Hematopoietic multipotent progenitor cell treated with erythropoietin and hydrocortisone succinate and interleukin-3 and kit ligand, for 6 days (in vitro differentiated cells): ENCODE data around the gene IDH3A.

ENCODE experiments used
- DNase-seq: peaks from one replicate; pipeline ENCODE4 v3.0.0-alpha.2; 2015

IDH3A gene

DNA sequence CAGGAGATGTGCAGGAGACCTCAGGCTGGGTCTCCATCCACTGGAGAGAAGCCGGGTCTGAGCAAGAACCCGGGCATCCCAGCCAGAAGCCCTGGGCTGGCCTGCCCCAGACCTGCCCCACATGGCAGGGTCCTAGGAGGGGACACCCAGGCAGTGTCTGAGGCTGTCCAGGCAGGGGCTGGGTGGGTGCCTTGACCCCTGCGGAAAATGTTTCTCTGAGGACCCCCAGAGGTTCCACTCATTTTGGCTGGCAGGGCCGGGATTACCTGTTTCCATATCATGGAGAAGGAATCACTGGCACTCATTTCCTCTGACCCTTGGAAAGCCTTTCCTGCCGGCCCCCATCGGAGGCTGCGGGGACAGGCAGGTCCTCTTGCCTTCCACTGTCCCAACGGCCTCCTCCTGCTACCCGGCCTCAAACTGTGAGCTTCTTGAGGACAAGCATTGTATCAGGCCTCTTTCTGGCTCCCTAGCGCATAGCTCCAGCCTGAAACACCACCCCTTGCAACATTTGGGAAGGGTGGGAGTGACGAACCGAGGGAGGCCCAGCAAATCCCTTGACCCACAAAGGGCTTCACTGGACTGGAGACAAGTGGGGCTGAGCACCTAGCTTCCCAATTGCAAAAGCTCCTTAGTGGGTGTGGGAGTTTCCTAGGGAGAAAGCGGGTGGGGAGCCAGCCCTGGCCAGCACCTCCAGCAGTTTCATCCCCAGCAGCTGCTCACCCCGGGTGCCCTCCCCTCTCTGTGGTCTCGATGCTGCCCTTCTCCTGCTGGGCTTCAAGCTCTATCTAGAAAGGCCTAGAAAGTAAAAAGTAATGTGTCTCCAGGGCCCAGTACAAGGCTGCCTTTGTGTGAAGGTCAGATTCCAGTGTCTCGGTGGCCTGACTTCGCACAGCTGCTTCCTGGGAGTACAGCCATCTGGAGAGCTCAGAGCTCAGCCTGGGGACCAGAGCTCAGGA, 55.5 kb downstream of the IDH3A start:
- DNase-seq = no peak

DNA sequence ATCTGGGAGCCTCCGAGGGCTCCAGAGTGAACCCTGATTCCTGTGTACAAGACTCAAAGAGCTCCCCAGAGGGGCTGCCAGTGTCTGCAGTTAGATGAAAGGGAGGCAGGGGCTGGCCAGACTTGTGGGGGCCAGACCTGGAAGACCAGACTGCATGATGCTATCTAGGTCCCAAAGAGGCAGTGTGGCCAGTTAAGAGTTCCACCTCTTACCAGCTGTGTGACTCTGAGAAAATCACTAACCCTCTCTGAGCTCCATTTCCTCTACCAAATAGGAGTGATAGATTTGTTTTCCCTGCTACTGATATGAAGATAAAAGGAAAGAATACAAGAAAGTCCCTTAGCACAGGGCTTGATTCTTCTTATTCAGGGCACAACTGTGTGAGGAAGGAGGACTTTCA, 56.2 kb downstream of the IDH3A start:
- no peak for DNase-seq

DNA sequence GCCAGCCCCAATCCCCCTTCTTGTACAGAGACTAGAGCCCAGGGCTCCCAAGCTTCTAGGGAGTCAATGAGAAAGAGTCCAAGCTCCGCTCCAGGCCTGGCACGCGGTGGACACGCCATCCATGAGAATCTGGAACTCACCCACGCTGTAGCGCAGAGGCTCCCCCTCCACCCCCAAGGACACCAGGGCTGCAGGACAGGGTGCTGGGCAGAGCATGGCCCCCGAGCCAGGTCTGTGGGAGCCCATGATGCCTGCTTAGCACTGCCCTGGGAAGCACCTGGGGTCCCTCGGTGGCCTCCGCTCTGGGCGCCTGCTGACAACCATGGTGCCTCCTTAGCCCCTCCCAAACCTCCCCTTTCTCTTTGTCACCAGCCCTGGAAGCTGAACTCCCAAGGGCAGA, 56.7 kb downstream of the IDH3A start:
- no peak for DNase-seq

DNA sequence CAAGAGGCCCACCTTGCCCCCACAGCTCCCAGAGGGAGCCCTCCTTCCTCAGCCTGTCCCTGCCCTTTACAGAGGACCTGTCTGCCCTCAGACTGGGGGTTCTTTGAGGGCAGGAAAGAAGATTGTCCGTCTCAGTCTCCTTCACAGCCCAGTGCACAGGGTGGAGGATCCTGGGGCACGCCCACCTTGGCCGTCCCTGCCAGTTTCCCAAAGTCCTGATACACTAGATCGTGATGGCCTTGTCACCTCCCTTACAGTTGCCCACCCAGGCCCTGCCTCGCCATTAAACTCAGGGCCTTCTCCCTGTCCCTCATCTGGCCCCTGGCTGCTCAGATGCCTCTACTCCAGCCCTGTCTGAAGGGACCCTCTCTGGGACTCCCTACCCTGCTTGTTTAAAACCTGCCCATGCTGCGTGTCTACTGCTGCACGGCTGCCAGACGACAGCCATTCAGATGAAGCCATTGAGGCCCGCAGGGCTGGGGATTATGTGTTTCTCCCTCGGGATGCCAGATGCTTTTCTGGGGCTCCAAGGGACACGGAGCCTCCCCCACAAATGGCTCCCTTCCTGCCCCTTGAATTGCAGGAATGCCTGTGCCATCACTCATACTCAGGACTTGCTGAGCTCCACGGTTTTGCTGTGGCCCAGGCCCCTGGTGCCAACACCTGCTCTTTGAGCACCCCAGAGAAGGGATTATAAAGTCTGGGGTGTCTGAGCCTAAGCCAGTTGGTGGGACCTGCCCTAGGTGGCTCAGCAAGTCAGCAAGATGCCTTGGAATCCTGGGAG, 57.4 kb downstream of the IDH3A start:
- DNase-seq = no peak

DNA sequence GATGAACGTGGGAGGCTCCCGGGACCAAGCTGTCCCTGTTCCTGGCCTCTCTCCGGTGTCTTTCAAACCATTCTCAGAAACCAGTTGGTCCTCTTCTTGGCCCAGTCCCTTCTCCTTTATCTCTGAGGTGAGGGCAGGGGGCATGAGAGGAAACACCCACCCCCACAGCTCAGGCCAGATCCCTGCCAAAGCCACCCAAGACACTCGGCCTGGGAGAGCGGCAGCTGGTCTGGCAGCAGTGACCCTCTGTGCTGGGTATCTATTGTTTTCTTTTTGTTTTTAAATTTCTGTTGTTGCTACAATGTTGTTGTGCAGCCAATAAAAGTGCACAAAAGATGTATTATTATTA, 57.9 kb downstream of the IDH3A start:
- no peak for DNase-seq

DNA sequence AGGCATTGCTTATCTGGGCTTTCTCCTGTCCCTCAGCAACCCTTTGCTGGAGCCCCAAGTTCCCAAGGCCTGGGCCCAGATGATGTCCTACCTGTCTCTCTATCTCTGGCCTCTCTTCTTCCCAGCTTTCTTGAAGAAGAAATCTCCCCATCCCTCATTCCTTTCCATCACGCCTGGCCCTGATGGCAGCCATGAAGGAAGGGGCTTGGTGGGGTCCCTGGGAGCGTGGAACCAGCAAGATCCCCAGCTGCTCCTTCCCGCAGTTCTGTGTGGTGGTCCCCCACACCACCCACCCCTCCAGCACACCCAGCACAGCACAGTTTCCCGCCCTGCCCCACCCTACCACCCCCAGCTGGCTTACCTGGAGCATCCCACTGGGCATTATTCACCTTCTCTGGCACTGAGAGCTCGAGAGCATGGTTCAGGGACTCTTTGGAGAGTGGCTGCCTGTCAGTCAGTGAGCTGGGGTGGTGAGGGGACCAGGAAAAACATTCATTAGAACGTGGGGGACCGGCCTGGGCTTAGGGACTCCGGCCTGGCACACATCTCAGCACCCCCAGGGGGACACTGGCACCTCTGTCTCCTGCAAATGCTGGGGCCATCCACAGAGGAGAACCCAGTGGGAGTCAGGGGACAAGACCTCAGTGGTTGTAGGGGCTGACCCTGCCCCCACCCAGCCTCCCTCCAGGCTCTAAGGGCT, 58.6 kb downstream of the IDH3A start:
- DNase-seq = no peak

DNA sequence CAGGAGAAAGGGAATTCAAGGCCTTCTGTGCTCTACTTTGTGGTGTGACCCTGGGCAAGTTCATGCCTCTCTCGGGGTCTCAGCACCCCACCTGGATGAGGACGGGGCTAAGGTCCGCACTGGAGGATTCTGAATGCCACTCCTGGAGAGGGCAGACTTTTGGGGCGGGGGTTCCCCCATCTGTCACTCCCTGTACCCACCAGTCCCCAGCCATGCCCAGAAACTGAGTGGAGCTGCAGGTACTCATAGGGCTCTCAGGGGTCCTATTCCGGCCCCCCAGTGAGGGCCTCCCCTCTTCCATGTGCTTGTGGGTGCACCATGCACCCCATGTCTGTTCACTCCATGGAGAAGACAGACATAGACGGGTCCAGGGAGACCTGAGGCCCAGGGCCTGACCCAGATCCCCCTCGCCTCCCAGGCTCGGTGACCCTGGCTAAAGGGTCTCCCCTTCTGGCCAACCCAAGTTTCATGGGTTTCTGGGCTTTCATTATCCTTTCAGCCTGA, 59.2 kb downstream of the IDH3A start:
- DNase-seq = no peak

DNA sequence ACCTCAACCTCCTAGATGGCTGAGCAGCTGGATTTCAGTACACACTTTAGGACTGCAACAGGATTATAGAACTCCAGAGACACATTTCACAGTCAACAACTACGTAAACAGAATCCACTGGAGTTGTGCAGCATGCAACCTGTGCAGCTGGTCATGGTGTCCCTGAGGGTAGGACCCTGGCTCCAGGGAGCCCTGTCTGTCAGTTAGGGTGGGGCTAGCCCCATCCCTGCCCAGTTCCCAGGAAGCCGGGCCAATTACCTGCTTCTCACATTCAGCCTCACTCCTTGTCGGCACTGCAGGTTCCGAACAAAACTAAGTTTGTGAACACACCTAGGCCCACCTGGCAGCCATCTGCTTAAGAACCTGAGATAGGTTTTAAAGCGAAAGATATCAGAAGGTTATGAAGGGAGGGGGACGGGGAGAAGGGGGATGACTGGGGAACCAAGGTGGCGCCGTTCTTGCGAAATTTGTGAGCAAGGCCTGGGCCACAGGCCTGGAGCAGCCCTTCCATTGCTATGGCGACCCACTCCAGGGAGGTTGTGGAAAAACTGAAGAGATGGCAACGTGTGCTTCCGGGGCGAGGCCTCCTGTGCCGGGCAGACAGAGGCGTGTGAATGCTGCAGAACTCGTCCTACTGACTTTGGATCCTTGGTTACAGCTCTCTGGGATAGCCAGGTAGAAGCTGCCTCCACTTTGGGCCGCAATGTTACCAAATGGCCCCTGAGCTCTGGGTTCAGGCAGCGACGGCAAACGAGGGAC, 59.9 kb downstream of the IDH3A start:
- no peak for DNase-seq

DNA sequence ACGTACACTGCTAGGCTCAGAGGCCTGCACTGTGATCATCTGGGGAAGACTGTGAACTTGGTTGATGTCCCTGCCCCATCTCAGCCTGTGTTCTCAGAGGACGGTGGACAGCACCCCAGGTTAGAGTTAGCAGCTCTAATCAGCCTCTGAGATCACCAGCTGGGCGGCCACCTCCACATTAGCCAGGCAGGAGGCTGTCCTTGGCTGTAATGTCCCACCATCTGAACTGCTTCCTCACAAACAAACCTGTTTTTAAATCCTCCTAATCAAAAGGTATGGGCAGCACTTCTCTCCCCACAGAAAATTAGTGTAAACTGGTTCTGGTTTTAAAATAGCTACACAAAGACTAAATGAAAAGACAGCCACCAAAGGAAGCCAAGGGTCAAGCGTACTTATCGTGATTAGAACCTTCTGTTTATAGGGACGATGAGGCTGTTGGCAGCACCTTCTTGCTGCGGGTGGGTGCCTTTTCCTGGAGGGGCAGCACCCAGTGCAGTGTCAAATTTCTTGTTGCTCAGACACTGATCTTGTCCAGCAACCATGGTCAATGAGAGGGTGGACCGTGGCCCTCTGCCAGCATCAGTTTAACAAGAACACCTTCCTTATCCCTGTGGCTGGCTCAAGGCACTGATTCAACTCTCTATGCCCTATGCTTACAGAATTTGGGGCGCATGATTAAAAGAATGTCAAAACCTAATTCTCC, 60.6 kb downstream of the IDH3A start:
- no peak for DNase-seq

DNA sequence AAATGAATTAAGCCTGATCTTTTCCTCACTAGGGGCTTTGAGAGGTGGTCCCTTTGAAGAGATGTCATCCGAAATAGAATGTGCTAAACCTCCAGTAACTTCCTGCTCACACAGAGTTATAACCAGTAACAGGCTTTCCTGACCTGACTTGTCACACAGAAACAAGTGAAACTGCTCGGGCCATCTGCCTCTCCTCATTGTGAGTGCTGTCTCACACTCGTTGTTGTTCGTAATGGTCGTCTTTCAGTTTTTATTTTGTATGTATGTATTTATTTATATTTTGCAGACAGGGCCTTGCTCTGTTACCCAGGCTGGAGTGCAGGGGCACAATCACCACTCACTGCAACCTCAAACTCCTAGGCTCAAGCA, 61.2 kb downstream of the IDH3A start:
- DNase-seq = no peak

DNA sequence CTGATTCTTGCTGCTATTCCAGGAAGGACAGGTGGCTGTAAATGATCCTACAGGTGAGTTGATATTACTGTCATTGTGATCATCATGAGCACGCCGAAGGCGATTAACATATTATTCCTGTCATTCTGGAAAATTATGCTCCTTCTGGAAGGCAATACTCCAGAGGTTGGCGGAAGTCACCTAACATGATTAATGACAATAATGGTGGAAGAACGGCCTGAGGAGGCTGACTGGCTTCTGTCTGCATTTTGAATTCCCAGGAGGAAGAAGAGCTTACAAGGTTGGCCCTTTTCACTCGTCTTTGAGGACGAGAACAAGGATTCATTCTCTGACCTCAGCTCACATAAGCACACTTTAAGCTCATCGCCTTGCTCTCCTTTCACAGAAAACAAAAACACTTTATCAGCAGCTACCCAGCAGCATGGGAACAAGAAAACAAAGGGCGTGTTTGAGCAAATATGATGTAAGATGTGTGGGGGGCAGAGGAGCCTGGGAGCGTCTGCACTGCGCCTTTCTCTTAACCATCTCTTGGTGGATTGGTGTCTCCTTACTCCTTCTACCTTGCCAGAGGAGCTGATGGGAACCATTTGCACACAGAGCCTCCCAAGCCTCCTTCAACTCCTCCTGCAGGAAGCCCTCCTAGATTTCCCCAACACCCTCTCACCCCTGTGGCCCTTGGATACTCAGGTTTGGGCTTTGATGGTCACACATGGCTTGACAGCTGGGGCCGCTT, 62.2 kb downstream of the IDH3A start:
- no peak for DNase-seq

DNA sequence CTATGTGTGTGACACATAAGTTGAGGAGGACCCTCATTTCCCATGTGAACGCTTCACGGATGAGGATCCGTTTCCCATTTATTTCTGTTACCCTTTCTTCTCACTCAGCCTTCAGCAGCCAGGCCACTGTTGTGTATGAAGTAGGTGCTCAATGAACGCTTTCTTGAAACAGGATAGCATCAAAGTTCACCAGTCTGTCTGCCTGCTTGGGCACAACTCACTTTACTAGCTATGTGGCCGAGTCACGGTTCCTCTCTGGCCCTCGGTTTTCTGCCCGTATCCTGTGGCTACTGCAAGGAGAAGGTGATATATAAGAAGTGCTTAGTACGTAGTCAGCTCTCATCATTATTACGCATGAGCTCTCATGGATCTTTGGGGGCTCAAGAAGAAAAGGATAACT, 62.8 kb downstream of the IDH3A start:
- DNase-seq = no peak

DNA sequence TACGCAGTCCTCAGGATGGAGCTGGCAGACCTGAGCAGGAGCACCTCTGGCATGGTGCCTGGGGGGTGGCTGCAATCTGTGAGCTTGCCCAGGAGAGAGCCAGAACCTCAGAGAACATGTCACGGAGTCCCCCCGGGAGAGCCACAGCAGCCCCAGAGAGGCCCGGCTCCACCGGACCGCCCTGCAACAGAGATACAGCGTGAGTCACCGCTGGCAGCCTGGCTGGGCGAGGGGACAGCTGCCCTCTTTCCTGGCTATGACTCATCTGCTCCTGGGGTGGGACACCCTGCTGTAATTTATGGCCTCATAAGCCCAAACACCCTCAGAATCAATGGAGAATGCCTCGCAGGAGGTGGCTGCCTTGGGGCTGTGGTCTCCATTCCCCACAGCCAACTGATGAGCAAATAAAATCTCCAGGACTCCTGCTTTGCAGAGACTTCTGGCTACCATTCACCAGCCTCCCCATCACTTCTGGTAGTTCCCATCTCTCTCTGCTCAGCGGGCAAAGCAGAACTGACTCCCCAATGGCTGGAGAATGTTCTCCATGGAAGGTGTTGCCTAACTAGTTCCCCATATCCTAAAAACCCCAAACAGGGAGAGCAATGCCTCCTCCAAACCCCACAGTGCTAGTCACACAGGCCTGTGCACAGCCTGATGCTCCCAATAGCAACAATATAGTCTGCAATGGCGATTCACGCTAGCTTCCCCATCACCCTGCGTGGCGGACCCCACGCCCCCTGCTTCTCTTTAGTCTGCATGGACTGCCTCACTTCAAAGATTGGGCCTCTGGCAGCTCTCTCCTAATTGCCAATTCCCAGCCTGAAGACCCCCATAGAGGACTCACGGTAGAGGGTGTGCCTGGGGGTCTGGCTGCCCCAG, 63.6 kb downstream of the IDH3A start:
- peak; percentile 58 for DNase-seq

DNA sequence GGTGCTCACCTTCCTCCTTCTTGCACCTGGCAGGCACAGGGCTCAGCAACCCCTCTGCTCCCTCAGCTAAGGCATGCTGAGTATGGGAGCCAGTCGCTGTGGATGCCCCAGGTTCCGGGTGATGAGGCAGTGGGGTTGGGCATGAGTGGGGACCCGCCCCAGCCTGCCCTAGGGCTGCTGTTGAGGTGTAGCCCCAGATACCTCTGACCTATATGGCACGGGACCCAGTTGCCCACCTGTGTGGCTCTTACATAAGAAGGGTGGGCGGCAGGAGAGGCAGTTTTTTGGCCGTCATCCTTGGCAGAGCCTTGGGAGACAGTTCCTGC, 64.2 kb downstream of the IDH3A start:
- DNase-seq = no peak

DNA sequence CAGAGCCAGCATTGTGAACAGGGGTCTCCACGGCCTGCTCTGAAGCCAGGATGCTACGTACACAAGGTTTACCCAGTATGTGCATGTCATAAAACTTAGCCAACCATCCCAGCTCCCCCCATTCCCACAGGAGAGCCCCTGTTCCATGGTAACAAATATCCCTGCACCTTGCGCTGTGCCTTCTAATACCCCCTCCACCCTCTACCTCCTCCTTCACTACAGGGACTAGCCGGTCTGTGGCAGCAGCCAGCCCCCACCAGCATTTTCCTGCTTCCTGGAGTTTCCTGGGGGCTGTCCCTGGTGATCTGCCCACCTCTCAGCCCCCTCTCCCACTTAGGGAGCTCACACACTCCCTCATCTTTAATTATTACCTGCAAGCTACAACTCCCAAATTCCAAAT, 64.8 kb downstream of the IDH3A start:
- no peak for DNase-seq

DNA sequence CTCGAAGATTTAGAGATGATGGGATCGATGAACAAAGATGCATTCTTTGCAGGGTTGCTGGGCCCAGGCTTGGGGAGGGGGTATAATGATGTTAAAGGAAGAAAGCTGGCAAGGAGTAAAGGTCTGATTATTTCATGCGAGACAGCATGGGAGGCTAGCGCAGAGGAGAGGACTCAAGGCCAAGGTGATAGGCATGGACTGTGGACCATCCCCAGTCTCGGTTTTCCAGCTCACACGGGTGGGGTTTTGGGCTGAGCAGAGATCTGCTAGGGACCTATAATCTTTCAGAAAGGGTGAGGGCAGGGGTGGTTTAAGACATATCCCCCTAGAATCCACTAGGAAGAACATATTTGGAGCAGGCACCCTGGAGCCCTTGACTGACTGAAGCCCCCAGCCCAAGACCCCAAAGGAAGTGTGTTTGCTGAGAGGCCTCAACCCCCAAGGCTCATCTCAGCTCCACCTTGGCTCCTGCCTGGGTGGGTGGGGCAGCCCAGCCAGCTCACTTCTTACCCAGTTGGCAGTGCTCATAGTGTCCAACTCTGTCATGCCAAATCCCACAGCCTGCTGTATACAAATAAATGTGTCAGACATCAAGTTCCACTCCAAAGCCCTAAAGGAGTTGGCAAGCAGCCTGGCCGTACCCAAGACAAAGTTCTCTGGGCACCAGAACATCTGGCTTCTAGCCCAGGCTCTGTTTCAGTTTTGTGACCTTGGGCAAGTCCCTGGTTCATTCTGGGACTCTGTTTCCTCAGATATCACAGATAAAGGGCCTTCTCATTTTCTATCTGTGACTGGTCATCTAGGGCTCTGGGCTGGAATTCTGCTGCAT, 67.3 kb downstream of the IDH3A start:
- peak; percentile 29 for DNase-seq

DNA sequence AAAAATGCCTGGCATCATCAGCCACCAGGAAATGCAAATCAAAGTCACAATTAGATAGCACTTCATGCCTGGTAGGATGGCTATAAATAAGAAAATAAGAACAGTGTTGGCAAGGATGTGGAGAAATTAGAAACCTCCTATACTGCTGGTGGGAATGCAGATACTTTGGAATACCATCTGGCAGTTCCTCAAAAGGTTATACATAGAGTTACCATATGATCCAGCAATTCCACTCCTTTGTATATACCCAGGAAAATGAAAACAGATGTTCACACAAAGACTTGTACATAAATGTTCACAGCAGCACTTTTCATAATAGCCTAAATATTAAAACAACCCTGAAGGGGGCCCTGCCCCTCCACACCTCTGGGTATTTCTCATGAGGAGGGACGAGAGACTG, 71.6 kb downstream of the IDH3A start:
- no peak for DNase-seq
